Head of caudate nucleus (tissue), 42 donors: ENCODE measurements around the gene SDF4.
A peak's percentile ranks its signal among the peaks of the same experiment; 100 is the strongest.

Source experiments
- DNase-seq, 42 donors: peaks; one replicate each; pipeline versions ENCODE4 v3.0.0 to v3.0.0-alpha.2; 2020 to 2021; ENCODE audit warnings: mixed read lengths in 7 of 42
- intact Hi-C: fragments of 100-400 bp; cut with DNase I; formaldehyde crosslinking; loops from one replicate; pipeline ENCODE4 v1.15.0; 2022

Gene SDF4

GRCh38 chr1:1231400-1232207 is at the start of gene SDF4:
Gene SDF4 (minus strand): TSS chr1:1232001. CDS start chr1:1228772, 3,229 bp downstream.
- intact Hi-C loops: loop anchor here (5.0 kb wide), 2 partner anchors 41 to 114 kb away; partner anchors contain the start of genes C1orf159 and UBE2J2
- peak; percentile 88 to 99 (median 97) for DNase-seq

- intact Hi-C loops: no loop called here
- DNase-seq: no peak
Measured at GRCh38 chr1:1280782-1281481, 49.1 kb upstream of the SDF4 start.

GRCh38 chr1:1279028-1279427 is 47.2 kb upstream of the SDF4 start:
- intact Hi-C loops: no loop called here
- no peak for DNase-seq

- intact Hi-C loops: no loop called here
- no peak for DNase-seq
Measured at GRCh38 chr1:1278620-1279019, 46.8 kb upstream of the SDF4 start.

GRCh38 chr1:1275836-1276235 is 44.0 kb upstream of the SDF4 start:
- DNase-seq: no peak
- intact Hi-C loops: no loop called here

GRCh38 chr1:1274931-1275431 is 43.2 kb upstream of the SDF4 start:
- intact Hi-C loops: loop anchor here (5.0 kb wide), 1 partner anchor 43 kb away; the partner anchor contains the start of genes B3GALT6 and SDF4
- no peak for DNase-seq

GRCh38 chr1:1274299-1274930 is 42.6 kb upstream of the SDF4 start:
- DNase-seq: peak in 3 of 42 donors; percentile 26 to 50 (median 28)
- intact Hi-C loops: loop anchor here (5.0 kb wide), 1 partner anchor 42 kb away; the partner anchor contains the start of genes B3GALT6 and SDF4

- peak; percentile 83 to 98 (median 95) for DNase-seq
- intact Hi-C loops: loop anchor here (5.0 kb wide), 1 partner anchor 41 kb away; the partner anchor contains the start of genes B3GALT6 and SDF4
Measured at GRCh38 chr1:1273512-1274298, 41.9 kb upstream of the SDF4 start, which contains the start of gene UBE2J2. Gene UBE2J2 (minus strand): TSS chr1:1273854. CDS start chr1:1267992, 5,862 bp downstream.

- DNase-seq: peak in 2 of 42 donors; percentile 23 to 31
- intact Hi-C loops: loop anchor here (5.0 kb wide), 1 partner anchor 41 kb away; the partner anchor contains the start of genes B3GALT6 and SDF4
Measured at GRCh38 chr1:1273209-1273511, 41.4 kb upstream of the SDF4 start.

- DNase-seq: no peak
- intact Hi-C loops: loop anchor here (5.0 kb wide), 1 partner anchor 40 kb away; the partner anchor contains the start of genes B3GALT6 and SDF4
Measured at GRCh38 chr1:1272341-1273208, 40.8 kb upstream of the SDF4 start.

GRCh38 chr1:1270813-1271212 is 39.0 kb upstream of the SDF4 start:
- intact Hi-C loops: loop anchor here (5.0 kb wide), 1 partner anchor 39 kb away; the partner anchor contains the start of genes B3GALT6 and SDF4
- no peak for DNase-seq

GRCh38 chr1:1268284-1268682 is 36.5 kb upstream of the SDF4 start:
- intact Hi-C loops: no loop called here

GRCh38 chr1:1267488-1268283 is 35.9 kb upstream of the SDF4 start:
- intact Hi-C loops: no loop called here
- DNase-seq: no peak

More at GRCh38 chr1:1268284-1268682, 36.5 kb upstream of the SDF4 start:
- DNase-seq: no peak

GRCh38 chr1:1264868-1265272 is 33.1 kb upstream of the SDF4 start:
- intact Hi-C loops: no loop called here
- no peak for DNase-seq

- intact Hi-C loops: no loop called here
- DNase-seq: no peak
Measured at GRCh38 chr1:1264026-1264425, 32.2 kb upstream of the SDF4 start.

- intact Hi-C loops: no loop called here
Measured at GRCh38 chr1:1262758-1263157, 31.0 kb upstream of the SDF4 start.

GRCh38 chr1:1262071-1262470 is 30.3 kb upstream of the SDF4 start:
- intact Hi-C loops: no loop called here
- no peak for DNase-seq

More at GRCh38 chr1:1262758-1263157, 31.0 kb upstream of the SDF4 start:
- no peak for DNase-seq
